H1 (cell line): ENCODE measurements around the gene RAB44. TPM values are rescaled to one million over a fixed set of nuclear protein-coding genes. Genes with fewer than 3 reads are reported as not detected.

Experiments used
- HDAC6 ChIP-seq: IDR thresholded peaks from one replicate; pipeline ENCODE4 v1.7.1; 2012; ENCODE audit warnings: low read depth, mild to moderate bottlenecking, inconsistent platforms, low read length, moderate library complexity
- polyA plus RNA-seq, 7 experiments: library from polyadenylated mRNA; depleted of rRNA in 3 of 7; stranded (reverse) in 5 of 7; unstranded in 2 of 7; fragments of >200 nt in 5 of 7; fragments of 200-250 nt in 2 of 7; gene quantifications; 1 replicate in 5 of 7; 2 replicates in 1 of 7; 4 replicates in 1 of 7; pipeline versions ENCODE4 v1.2.1 to v1.2.3, GENCODE V29; 2011 to 2013; ENCODE audit warnings: missing spikeins in 2 of 7, mixed read lengths in 2 of 7
- total RNA-seq: library from RNA; stranded (reverse); fragmentation: NEBNext Ultra II Directional; extraction: Animal tissue kit (Norgen Biotek cat#: 25700); gene quantifications from 2 replicates; pipeline ENCODE4 v1.2.1, GENCODE V29; 2021

The RAB44 gene
- total and polyA plus RNA-seq, 2 of the 8 experiments (the other 6 are each of a cell fraction or from before 2014, with no cell fraction given) = 0.02 TPM; not detected in 1

DNA sequence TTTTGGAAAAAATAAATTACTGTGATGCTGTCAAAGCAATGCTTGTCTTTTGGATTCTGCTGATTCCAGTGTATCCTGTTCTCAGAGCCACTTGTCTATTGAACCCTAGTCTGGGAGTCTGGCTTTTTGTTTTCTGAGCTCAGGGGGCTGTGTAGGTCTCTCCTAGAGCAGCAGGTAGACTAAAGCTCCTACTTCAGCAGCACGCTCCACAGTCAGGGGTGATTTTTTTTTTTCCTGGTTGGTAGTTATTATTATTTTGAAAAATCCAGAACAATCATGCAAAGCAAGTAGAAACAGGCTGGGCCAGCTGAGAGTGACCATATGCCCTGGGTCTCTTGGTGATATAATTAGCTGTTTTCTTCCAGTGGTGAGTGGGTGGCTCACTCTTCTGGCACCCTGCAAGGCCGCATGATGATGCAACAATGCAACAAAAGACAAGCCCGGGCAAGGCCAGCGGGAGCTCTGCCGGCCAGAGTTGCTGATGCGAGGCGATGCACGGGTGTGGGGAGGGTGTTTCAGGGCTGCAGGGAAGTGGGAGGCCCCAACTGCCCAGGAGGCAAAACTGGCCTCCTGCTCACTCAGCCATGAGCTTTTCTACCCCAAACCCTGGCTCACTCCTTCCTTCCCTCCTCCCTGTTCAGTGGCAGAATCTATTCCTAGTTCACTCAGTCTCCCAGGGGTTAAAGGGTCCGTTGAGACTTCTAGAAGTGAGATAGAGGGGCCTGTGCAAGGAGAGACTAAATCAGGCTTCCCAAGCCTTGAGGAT lies 30.6 kb upstream of the RAB44 start (continued):
- TF ChIP-seq HDAC6 = no peak
